Caco-2 (cell line): ENCODE measurements around the gene PLPP6. TPM values are rescaled to one million over a fixed set of nuclear protein-coding genes. Genes with fewer than 3 reads are reported as not detected.
A peak's percentile ranks its signal among the peaks of the same experiment; 100 is the strongest.

ENCODE experiments used
- BruUV-seq: library from RNA; stranded (reverse); fragments of 400-500 nt; replicated peaks from 2 replicates; lab custom pipeline; 2021; lab: Mats Ljungman, UMichigan
- CTCF ChIA-PET: fragments of 300-600 bp; sonication (Branson Sonifier 250); formaldehyde crosslinking; loops from one replicate; lab custom pipeline; 2022; ENCODE audit warnings: antibody characterized with exemption; lab: Charles Lee
- POLR2A ChIA-PET: fragments of 300-600 bp; sonication (Branson Sonifier 250); formaldehyde crosslinking; loops from one replicate; lab custom pipeline; 2022; ENCODE audit warnings: antibody characterized with exemption; lab: Charles Lee
- DNase-seq, 2 experiments: peaks; one replicate each; pipeline versions ENCODE4 v3.0.0 to v3.0.0-alpha.2; 2020 to 2022
- H3K27me3 ChIP-seq: replicated peaks from 2 replicates; pipeline ENCODE4 v1.6.0; 2011; ENCODE audit warnings: low read length; ENCODE audit not compliant: control insufficient read depth, insufficient read depth
- H3K36me3 ChIP-seq: 2 replicates; pipeline ENCODE4 v1.5.1; 2011; ENCODE audit warnings: low read length; ENCODE audit not compliant: control insufficient read depth, insufficient read depth
- H3K4me1 ChIP-seq: fragments of 250-450 bp; sonication (Bioruptor Pico); 2 replicates; pipeline ENCODE4 v1.5.1; 2020; ENCODE audit warnings: mild to moderate bottlenecking
- H3K4me3 ChIP-seq: 2 replicates; pipeline ENCODE4 v1.5.1; 2011; ENCODE audit warnings: low read depth, mild to moderate bottlenecking, control low read depth, low read length
- H3K9me3 ChIP-seq: fragments of 250-450 bp; sonication (Bioruptor Pico); 2 replicates; pipeline ENCODE4 v1.5.1; 2020; ENCODE audit warnings: mild to moderate bottlenecking, moderate library complexity
- H3K27ac Mint-ChIP-seq: one replicate; pipeline ENCODE4 v1.8.0; 2022; ENCODE audit warnings: mixed read lengths; ENCODE audit not compliant: unreplicated experiment
- H3K27me3 Mint-ChIP-seq: one replicate; pipeline ENCODE4 v1.8.0; 2022; ENCODE audit warnings: mixed read lengths; ENCODE audit not compliant: insufficient read depth, unreplicated experiment
- H3K36me3 Mint-ChIP-seq: one replicate; pipeline ENCODE4 v1.8.0; 2022; ENCODE audit warnings: mild to moderate bottlenecking, mixed read lengths; ENCODE audit not compliant: insufficient read depth, unreplicated experiment
- H3K4me1 Mint-ChIP-seq: one replicate; pipeline ENCODE4 v1.8.0; 2022; ENCODE audit warnings: low read depth, mixed read lengths; ENCODE audit not compliant: unreplicated experiment
- H3K4me3 Mint-ChIP-seq: one replicate; pipeline ENCODE4 v1.8.0; 2022; ENCODE audit warnings: mild to moderate bottlenecking, moderate library complexity, mixed read lengths; ENCODE audit not compliant: unreplicated experiment
- H3K9me3 Mint-ChIP-seq: one replicate; pipeline ENCODE4 v1.8.0; 2022; ENCODE audit warnings: mixed read lengths; ENCODE audit not compliant: unreplicated experiment
- intact Hi-C: fragments of 100-400 bp; cut with micrococcal nuclease; formaldehyde crosslinking; loops from one replicate; pipeline ENCODE4 v1.10.0; 2022; ENCODE audit not compliant: unreplicated experiment
- total RNA-seq: library from RNA; stranded (reverse); gene quantifications from 2 replicates; pipeline ENCODE4 v1.2.3, GENCODE V29; 2022
- TF ChIP-seq, protein P1 (sequence below), 2 experiments: fragments of 200-600 bp in 1 of 2; IDR thresholded peaks; 1 replicate in 1 of 2; 2 replicates in 1 of 2; pipeline versions ENCODE4 v1.5.1 to v1.8.0; 2011 to 2022; ENCODE audit warnings: antibody characterized with exemption in 1 of 2, control low read depth in 1 of 2, inconsistent platforms in 1 of 2, low read depth in 1 of 2, low read length in 1 of 2, mild to moderate bottlenecking in 1 of 2, moderate library complexity in 1 of 2; ENCODE audit not compliant: insufficient read depth in 1 of 2, severe bottlenecking in 1 of 2, unreplicated experiment in 1 of 2

Gene PLPP6
- total RNA-seq, 1 experiment from 2014 or later: 7.2 TPM

DNA sequence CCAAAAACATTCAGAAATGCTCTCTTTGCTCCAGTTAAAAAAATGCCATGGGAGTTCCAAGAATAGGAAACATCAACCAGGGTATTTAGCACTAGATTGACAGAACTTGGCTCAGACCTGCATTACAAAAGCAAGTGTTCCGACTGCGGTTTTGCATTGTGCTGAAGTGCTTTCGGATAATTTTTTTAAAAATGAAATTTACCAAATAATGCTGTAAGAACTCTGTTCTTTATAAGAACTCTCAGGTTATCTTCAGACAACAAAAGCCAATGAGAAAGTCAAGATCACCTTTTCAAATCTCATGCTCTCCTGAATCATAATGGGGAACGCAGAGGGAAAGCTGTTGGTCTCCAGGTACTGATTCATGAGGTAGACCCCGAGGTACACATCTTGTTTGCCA is 483 bp upstream of the PLPP6 start:
- peaks cover 16% of the 10 kb centered on the region for H3K4me1 Mint-ChIP-seq

GRCh38 chr9:4662989-4663792 is 1.1 kb downstream of the PLPP6 start:
- CTCF ChIA-PET: interaction anchor here (0.6 to 1.6 kb wide), 4 partner anchors 15 to 78 kb away, joined by 3 to 7 read pairs (median 6); partner anchors contain the start of genes AK3 and CDC37L1
- H3K27ac Mint-ChIP-seq: peak overlapping the region; percentile 63
- no peaks in the 10 kb centered on the region for H3K36me3 ChIP-seq
- TF ChIP-seq, protein P1, sequence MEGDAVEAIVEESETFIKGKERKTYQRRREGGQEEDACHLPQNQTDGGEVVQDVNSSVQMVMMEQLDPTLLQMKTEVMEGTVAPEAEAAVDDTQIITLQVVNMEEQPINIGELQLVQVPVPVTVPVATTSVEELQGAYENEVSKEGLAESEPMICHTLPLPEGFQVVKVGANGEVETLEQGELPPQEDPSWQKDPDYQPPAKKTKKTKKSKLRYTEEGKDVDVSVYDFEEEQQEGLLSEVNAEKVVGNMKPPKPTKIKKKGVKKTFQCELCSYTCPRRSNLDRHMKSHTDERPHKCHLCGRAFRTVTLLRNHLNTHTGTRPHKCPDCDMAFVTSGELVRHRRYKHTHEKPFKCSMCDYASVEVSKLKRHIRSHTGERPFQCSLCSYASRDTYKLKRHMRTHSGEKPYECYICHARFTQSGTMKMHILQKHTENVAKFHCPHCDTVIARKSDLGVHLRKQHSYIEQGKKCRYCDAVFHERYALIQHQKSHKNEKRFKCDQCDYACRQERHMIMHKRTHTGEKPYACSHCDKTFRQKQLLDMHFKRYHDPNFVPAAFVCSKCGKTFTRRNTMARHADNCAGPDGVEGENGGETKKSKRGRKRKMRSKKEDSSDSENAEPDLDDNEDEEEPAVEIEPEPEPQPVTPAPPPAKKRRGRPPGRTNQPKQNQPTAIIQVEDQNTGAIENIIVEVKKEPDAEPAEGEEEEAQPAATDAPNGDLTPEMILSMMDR (IDR thresholded peaks at IDR 0.05; ENCODE audit: insufficient read depth in 1 of 2, low read depth in 1 of 2, low read length in 1 of 2, severe bottlenecking in 1 of 2, unreplicated experiment in 1 of 2): no peak
- POLR2A ChIA-PET: no interaction called here
- H3K4me1 Mint-ChIP-seq: peaks cover 9% of the 10 kb centered on the region
- intact Hi-C loops: loop anchor here (1.0 to 10.0 kb wide), 4 partner anchors 16 to 322 kb away; partner anchors contain the start of genes AK3, CDC37L1, JAK2 and RCL1
- H3K36me3 Mint-ChIP-seq: no peaks in the 10 kb centered on the region
- peak overlapping the region; percentile 75 for H3K4me3 Mint-ChIP-seq
- H3K4me1 ChIP-seq: peaks cover 15% of the 10 kb centered on the region; the same call in 1 of the 2 replicates
- no TSS peak for BruUV-seq
- H3K4me3 ChIP-seq: peak overlapping the region; percentile 79
- DNase-seq: no peak
- H3K27me3 ChIP-seq: no peaks in the 10 kb centered on the region
- no peaks in the 10 kb centered on the region for H3K9me3 Mint-ChIP-seq
- no peaks in the 10 kb centered on the region for H3K27me3 Mint-ChIP-seq
- H3K9me3 ChIP-seq: no peaks in the 10 kb centered on the region

More for the DNA sequence above, 483 bp upstream of the PLPP6 start:
- ChIA-PET CTCF (interaction anchor here (1.4 to 1.6 kb wide), 3 partner anchors 16 to 57 kb away, joined by 4 to 7 read pairs (median 7); partner anchors contain the start of gene CDC37L1), POLR2A (no interaction called here)
- no peaks in the 10 kb centered on the region for H3K36me3 Mint-ChIP-seq
- no peaks in the 10 kb centered on the region for H3K27me3 Mint-ChIP-seq
- no peak overlapping the region for H3K27ac Mint-ChIP-seq
- no peaks in the 10 kb centered on the region for H3K9me3 Mint-ChIP-seq
- Histone ChIP-seq H3K27me3 (no peaks in the 10 kb centered on the region), H3K4me3 (no peak overlapping the region), H3K4me1 (peaks cover 17% of the 10 kb centered on the region; the same call in 1 of the 2 replicates), H3K36me3 (no peaks in the 10 kb centered on the region), H3K9me3 (no peaks in the 10 kb centered on the region)
- peak overlapping the region; percentile 75 for H3K4me3 Mint-ChIP-seq
- DNase-seq: no peak
- BruUV-seq: no TSS peak
- TF ChIP-seq, protein P1 (IDR thresholded peaks at IDR 0.05; ENCODE audit: insufficient read depth in 1 of 2, low read depth in 1 of 2, low read length in 1 of 2, severe bottlenecking in 1 of 2, unreplicated experiment in 1 of 2): no peak
- intact Hi-C loops: loop anchor here (1.0 to 10.0 kb wide), 4 partner anchors 18 to 323 kb away; partner anchors contain the start of genes AK3, CDC37L1, JAK2 and RCL1

DNA sequence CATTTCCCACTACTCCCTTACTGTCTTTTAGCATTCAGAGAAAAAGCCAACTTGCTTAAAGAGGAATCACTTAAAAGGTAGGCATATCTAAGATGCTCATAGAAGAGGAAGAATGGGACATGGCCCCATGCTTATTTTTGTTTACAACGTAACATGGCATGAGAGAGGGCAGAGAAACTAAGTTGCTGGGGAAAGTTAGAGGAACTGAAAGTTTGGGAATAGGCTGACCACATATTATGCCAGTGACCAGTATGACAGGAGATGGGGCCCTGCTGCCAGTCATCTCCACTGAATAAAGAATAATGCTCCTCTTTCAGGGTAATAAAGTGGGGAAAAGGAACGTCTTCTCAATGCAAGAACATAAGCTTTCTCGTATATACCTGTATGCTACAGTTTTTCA is 1.9 kb downstream of the PLPP6 start:
- TF ChIP-seq, protein P1 (IDR thresholded peaks at IDR 0.05; ENCODE audit: insufficient read depth in 1 of 2, low read depth in 1 of 2, low read length in 1 of 2, severe bottlenecking in 1 of 2, unreplicated experiment in 1 of 2): no peak
- Mint-ChIP-seq H3K9me3 (no peaks in the 10 kb centered on the region), H3K27me3 (no peaks in the 10 kb centered on the region), H3K4me3 (peak overlapping the region; percentile 43), H3K27ac (no peak overlapping the region), H3K4me1 (peaks cover 7% of the 10 kb centered on the region), H3K36me3 (no peaks in the 10 kb centered on the region)
- TSS peak; percentile 58 for BruUV-seq
- no peak for DNase-seq
- no peaks in the 10 kb centered on the region for H3K9me3 ChIP-seq
- no peaks in the 10 kb centered on the region for H3K27me3 ChIP-seq
- H3K4me1 ChIP-seq: 0 out of 2 replicates have a peak, but pooled peaks cover 12% of the 10 kb centered on the region
- no peaks in the 10 kb centered on the region for H3K36me3 ChIP-seq
- intact Hi-C loops: loop anchor here (5.0 to 10.0 kb wide), 3 partner anchors 78 to 321 kb away; partner anchors contain the start of genes AK3, JAK2 and RCL1
- POLR2A ChIA-PET: no interaction called here
- no peak overlapping the region for H3K4me3 ChIP-seq
- CTCF ChIA-PET: no interaction called here
